Gastroesophageal sphincter (tissue), 4 donors: ENCODE data around the gene SOX2. TPM values are rescaled to one million over a fixed set of nuclear protein-coding genes. Genes with fewer than 3 reads are reported as not detected.

ENCODE experiments used
- ATAC-seq: fragments of 150-250 bp; one replicate; pipeline ENCODE4 v1.9.1; 2016; ENCODE audit warnings: mild to moderate bottlenecking, moderate library complexity
- H3K27ac ChIP-seq, 4 donors: fragments of 200-600 bp; sonication (generic) in 3 of 4; 1 replicate in 3 of 4; 2 replicates in 1 of 4; pipeline ENCODE4 v1.5.1; 2016 to 2019
- H3K27me3 ChIP-seq: fragments of 200-600 bp; sonication (generic); one replicate; pipeline ENCODE4 v1.5.1; 2019
- H3K36me3 ChIP-seq, 2 donors: fragments of 200-600 bp; sonication (generic); one replicate each; pipeline ENCODE4 v1.5.1; 2019; ENCODE audit warnings: control low read depth in 1 of 2
- H3K4me1 ChIP-seq, 3 donors: fragments of 200-600 bp; sonication (generic); 1 replicate in 2 of 3; 2 replicates in 1 of 3; pipeline ENCODE4 v1.5.1; 2016 to 2019; ENCODE audit warnings: control low read depth in 2 of 3
- H3K4me3 ChIP-seq, 2 donors: fragments of 200-600 bp; sonication (generic); one replicate each; pipeline ENCODE4 v1.5.1; 2019; ENCODE audit warnings: mild to moderate bottlenecking in 1 of 2, moderate library complexity in 1 of 2
- H3K9me3 ChIP-seq, 3 donors: fragments of 200-600 bp; sonication (generic); one replicate each; pipeline ENCODE4 v1.5.1; 2017 to 2019; ENCODE audit warnings: control low read depth in 2 of 3
- EP300 ChIP-seq: sonication (generic); formaldehyde crosslinking; IDR thresholded peaks from one replicate; pipeline ENCODE4 v1.6.1; 2017; ENCODE audit warnings: antibody characterized with exemption, mild to moderate bottlenecking
- POLR2A ChIP-seq, 2 donors: fragments of 450-650 bp; IDR thresholded peaks; one replicate each; pipeline ENCODE4 v1.6.1; 2017; ENCODE audit warnings: antibody characterized with exemption in 2 of 2, mild to moderate bottlenecking in 2 of 2, moderate library complexity in 1 of 2
- POLR2AphosphoS5 ChIP-seq: sonication (generic); formaldehyde crosslinking; IDR thresholded peaks from one replicate; pipeline ENCODE4 v1.6.1; 2017; ENCODE audit warnings: antibody characterized with exemption
- WGBS, 2 donors: methylation state at CpG; one replicate each; pipeline ENCODE4 v1.1.5; 2018; ENCODE audit warnings: low coverage in 1 of 2; 5-methylcytosine and 5-hydroxymethylcytosine counted together
- total RNA-seq, 4 donors: library from RNA; depleted of rRNA; stranded (reverse); fragments of >200 nt; gene quantifications; one replicate each; pipeline ENCODE4 v1.1.0, GENCODE V29; 2016
- TF ChIP-seq, protein P1 (sequence below), 4 experiments: fragments of 200-600 bp in 2 of 4; fragments of 450-650 bp in 2 of 4; sonication (generic) in 1 of 4; IDR thresholded peaks; one replicate each; pipeline ENCODE4 v1.5.1; 2017 to 2019; ENCODE audit warnings: antibody characterized with exemption in 4 of 4, mild to moderate bottlenecking in 2 of 4, moderate library complexity in 2 of 4

The SOX2 gene
- total RNA-seq, 4 donors from 2014 or later: 3.1 to 9.9 (median 5.7) TPM

- Histone ChIP-seq H3K4me3 (no peak overlapping the region), H3K9me3 (no peaks in the 10 kb centered on the region), H3K36me3 (no peaks in the 10 kb centered on the region), H3K4me1 (no peaks in the 10 kb centered on the region), H3K27me3 (no peaks in the 10 kb centered on the region), H3K27ac (no peak overlapping the region)
- WGBS, 2 donors: 63 to 68% methylated on average over 4 of the region's 4 CpGs
- no peak for TF ChIP-seq POLR2A (IDR thresholded peaks at IDR 0.05)
- TF ChIP-seq, protein P1, sequence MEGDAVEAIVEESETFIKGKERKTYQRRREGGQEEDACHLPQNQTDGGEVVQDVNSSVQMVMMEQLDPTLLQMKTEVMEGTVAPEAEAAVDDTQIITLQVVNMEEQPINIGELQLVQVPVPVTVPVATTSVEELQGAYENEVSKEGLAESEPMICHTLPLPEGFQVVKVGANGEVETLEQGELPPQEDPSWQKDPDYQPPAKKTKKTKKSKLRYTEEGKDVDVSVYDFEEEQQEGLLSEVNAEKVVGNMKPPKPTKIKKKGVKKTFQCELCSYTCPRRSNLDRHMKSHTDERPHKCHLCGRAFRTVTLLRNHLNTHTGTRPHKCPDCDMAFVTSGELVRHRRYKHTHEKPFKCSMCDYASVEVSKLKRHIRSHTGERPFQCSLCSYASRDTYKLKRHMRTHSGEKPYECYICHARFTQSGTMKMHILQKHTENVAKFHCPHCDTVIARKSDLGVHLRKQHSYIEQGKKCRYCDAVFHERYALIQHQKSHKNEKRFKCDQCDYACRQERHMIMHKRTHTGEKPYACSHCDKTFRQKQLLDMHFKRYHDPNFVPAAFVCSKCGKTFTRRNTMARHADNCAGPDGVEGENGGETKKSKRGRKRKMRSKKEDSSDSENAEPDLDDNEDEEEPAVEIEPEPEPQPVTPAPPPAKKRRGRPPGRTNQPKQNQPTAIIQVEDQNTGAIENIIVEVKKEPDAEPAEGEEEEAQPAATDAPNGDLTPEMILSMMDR (IDR thresholded peaks at IDR 0.05): no peak
- no peak for TF ChIP-seq EP300
- TF ChIP-seq POLR2AphosphoS5: no peak
- ATAC-seq: no peak
These were observed 27.9 kb downstream of the SOX2 start for GRCh38 chr3:181739628-181740027.

DNA sequence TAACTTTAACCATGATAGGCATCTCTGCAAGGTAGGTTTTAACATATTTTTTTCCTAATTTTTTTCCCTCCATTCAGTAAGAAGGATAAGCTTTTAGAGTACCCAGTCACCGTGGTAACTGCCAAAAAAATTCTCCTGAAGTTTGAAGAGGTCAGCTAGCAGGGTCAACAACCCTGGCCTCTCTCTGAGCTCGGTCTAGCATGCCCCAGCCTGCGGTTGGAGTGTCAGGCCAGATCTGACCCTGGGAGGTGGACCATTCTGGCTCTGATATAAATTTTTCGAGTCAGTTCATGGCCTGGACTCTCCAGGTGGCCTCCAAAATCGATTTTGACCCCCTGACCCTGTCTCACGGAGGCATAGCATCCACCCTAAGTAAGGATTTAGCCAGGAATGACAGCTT is 29.7 kb downstream of the SOX2 start:
- Histone ChIP-seq H3K4me3 (no peak overlapping the region), H3K9me3 (no peaks in the 10 kb centered on the region), H3K27ac (no peak overlapping the region)

DNA sequence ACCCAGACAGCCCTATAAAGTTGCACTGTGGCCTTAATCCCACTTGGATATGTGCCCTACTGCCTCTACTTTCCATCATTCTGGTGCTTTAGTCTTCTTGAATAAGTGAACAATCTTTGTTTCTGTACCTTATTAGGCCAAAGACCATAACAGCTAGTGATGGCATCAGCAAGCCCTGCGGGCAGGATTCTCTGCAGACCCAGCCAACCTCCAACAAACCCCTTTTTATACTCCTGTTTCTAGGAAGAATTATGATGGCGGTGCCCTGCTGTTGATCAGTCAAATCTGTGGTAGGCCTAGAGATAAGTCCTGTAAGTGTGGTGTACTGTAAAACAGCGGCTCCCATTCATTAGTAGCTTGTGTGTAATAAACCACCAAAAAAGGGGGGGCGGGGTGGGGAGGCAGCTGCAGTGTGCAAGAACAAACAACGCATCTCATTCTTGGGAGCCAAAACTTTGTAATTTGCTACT is 40.5 kb downstream of the SOX2 start:
- Histone ChIP-seq H3K4me1 (no peaks in the 10 kb centered on the region), H3K9me3 (no peaks in the 10 kb centered on the region), H3K27me3 (peaks cover 25% of the 10 kb centered on the region), H3K27ac (no peak overlapping the region), H3K4me3 (no peak overlapping the region), H3K36me3 (no peaks in the 10 kb centered on the region)
- 28 to 65% methylated on average over 2 to 5 of the region's 5 CpGs for WGBS, 2 donors
- TF ChIP-seq EP300 (no peak), POLR2A (IDR thresholded peaks at IDR 0.05) (no peak), POLR2AphosphoS5 (no peak)
- no peak for ATAC-seq

More for the DNA sequence above, 29.7 kb downstream of the SOX2 start:
- WGBS, 2 donors: 9% methylated on average over 4 of the region's 6 CpGs; no CpG with 5 or more reads in 1 of the 2 donors
- Histone ChIP-seq H3K4me1 (no peaks in the 10 kb centered on the region), H3K27me3 (no peaks in the 10 kb centered on the region), H3K36me3 (no peaks in the 10 kb centered on the region)
- TF ChIP-seq, protein P1 (IDR thresholded peaks at IDR 0.05): no peak
- no peak for TF ChIP-seq POLR2AphosphoS5
- no peak for TF ChIP-seq POLR2A (IDR thresholded peaks at IDR 0.05)
- no peak for TF ChIP-seq EP300
- ATAC-seq: no peak

DNA sequence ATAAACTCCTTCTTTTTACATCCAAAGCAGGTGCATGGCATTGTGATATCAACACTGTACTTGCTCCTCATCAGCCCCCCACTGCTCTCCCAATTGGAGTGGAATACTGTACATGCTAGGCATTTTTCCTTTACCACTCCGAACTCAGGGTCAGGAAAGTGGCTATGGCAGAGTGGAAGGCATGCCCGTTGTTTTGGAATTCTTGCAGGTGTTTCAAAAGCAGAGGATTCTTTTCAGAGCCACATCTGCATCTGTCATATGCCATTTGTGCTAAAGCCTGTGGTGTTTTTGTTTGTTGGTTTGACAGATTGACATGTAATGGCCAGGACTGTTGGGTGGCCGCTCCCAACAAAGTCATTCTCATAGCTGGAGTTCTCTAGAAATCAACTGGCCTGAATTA is 41.7 kb downstream of the SOX2 start:
- no peak for TF ChIP-seq POLR2A (IDR thresholded peaks at IDR 0.05)
- TF ChIP-seq, protein P1 (IDR thresholded peaks at IDR 0.05): no peak
- TF ChIP-seq POLR2AphosphoS5: no peak
- no peak for TF ChIP-seq EP300
- 0 to 70% methylated on average over 1 to 3 of the region's 3 CpGs for WGBS, 2 donors
- Histone ChIP-seq H3K9me3 (no peaks in the 10 kb centered on the region), H3K36me3 (no peaks in the 10 kb centered on the region), H3K27ac (no peak overlapping the region), H3K4me3 (no peak overlapping the region), H3K4me1 (no peaks in the 10 kb centered on the region), H3K27me3 (peaks cover 35% of the 10 kb centered on the region)
- no peak for ATAC-seq

- TF ChIP-seq POLR2AphosphoS5 (no peak), EP300 (no peak), POLR2A (IDR thresholded peaks at IDR 0.05) (no peak)
- TF ChIP-seq, protein P1 (IDR thresholded peaks at IDR 0.05): no peak
- Histone ChIP-seq H3K9me3 (no peaks in the 10 kb centered on the region), H3K36me3 (no peaks in the 10 kb centered on the region), H3K27ac (no peak overlapping the region), H3K4me1 (no peaks in the 10 kb centered on the region), H3K4me3 (no peak overlapping the region), H3K27me3 (peaks cover 58% of the 10 kb centered on the region)
- 23 to 24% methylated on average over 3 of the region's 3 CpGs for WGBS, 2 donors
- ATAC-seq: no peak
These were observed 44.2 kb downstream of the SOX2 start for GRCh38 chr3:181755959-181756358.
